ENCODE data around the gene CASP8.

DNA sequence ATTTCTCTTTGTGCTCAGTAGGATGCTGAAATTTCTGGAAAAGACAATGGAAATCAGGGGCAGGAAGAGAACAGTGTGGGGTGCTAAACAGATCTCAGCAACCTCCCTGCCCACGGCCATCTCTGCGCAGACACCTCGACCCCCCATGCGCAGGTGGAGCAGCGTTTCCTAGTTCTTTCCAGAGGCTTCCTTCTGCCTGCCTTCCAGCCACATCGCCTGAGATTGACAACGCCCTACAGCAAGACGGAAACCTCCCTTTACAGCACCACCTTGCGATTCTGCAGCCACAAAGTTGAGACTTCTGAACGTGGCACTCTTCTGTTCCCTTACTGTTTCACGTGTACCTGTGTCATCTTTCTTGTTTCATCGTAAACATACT, 31.4 kb upstream of the CASP8 start:
- TF ChIP-seq, protein P1, sequence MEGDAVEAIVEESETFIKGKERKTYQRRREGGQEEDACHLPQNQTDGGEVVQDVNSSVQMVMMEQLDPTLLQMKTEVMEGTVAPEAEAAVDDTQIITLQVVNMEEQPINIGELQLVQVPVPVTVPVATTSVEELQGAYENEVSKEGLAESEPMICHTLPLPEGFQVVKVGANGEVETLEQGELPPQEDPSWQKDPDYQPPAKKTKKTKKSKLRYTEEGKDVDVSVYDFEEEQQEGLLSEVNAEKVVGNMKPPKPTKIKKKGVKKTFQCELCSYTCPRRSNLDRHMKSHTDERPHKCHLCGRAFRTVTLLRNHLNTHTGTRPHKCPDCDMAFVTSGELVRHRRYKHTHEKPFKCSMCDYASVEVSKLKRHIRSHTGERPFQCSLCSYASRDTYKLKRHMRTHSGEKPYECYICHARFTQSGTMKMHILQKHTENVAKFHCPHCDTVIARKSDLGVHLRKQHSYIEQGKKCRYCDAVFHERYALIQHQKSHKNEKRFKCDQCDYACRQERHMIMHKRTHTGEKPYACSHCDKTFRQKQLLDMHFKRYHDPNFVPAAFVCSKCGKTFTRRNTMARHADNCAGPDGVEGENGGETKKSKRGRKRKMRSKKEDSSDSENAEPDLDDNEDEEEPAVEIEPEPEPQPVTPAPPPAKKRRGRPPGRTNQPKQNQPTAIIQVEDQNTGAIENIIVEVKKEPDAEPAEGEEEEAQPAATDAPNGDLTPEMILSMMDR (conservative IDR thresholded peaks at IDR 0.05; ENCODE audit: low read depth, low read length), result no peak
- no peak for TF ChIP-seq EZH2 (IDR thresholded peaks at IDR 0.05; ENCODE audit: borderline replicate concordance, low read depth, low read length, poor library complexity, severe bottlenecking)
